D341Med (cell line): Measurements from ENCODE around the gene CCNT1.

Experiments used
- DNase-seq: peaks from one replicate; pipeline ENCODE4 v3.0.0; 2012; ENCODE audit warnings: low spot score

Gene CCNT1

DNA sequence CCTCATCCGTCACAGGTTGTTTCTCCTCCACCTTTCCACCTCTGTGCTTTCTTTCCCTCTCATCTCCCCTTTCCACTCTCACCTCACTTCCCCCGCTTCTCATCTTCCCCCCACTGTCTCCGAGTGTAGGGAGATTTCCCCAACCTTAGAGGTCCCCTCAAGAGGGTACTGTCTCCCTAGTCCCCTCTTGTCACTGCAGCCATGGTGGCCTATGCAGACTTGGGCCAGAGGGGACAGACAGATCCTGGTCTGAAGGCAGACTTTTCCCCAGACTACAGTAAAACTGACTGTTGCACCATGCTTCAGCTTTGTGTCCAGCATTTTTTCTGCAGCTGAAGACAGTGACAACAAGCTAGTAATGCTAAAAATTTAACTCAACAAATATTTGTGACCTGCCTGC is 75.7 kb downstream of the CCNT1 start:
- DNase-seq = no peak

DNA sequence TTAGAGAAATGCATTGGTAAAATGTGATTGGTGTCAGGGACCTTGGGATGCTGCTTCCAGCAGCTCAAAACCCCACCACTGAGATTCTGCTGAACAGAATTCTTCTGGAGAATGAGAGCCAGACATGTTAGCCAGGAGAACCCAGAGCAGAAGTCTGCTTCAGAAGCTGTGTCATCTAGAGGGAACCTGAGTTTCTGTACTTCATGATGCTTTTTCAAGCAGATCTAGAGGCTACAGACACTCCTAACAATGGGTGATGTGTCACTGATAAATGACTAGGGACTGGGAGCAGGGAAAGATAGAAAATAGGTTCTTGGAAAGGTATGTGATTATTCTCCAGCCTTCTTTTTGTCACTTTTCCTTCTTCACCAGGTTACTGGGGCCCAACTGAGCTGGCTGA is 76.1 kb downstream of the CCNT1 start:
- no peak for DNase-seq
